ENCODE data around the gene P2RX2.

DNA sequence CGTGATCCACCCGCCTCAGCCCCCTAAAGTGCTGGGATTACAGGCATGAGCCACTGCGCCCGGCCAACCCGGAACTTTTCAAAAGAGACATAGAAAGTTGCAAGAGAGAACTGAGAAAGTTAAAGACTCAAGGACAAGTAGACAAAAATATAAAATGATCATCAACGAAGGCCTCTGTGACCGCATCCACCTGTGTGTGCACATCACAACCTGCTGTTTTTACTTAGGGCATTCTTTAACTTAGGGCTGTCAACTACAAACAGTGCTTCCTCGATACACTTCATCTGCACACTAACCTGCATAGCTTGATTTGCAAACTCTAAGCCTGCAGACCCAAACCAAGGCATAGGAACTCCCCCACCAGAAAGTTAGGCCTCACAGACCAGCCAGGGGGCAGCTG lies 14.8 kb downstream of the P2RX2 start:
- TF ChIP-seq, protein P1, sequence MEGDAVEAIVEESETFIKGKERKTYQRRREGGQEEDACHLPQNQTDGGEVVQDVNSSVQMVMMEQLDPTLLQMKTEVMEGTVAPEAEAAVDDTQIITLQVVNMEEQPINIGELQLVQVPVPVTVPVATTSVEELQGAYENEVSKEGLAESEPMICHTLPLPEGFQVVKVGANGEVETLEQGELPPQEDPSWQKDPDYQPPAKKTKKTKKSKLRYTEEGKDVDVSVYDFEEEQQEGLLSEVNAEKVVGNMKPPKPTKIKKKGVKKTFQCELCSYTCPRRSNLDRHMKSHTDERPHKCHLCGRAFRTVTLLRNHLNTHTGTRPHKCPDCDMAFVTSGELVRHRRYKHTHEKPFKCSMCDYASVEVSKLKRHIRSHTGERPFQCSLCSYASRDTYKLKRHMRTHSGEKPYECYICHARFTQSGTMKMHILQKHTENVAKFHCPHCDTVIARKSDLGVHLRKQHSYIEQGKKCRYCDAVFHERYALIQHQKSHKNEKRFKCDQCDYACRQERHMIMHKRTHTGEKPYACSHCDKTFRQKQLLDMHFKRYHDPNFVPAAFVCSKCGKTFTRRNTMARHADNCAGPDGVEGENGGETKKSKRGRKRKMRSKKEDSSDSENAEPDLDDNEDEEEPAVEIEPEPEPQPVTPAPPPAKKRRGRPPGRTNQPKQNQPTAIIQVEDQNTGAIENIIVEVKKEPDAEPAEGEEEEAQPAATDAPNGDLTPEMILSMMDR (conservative IDR thresholded peaks at IDR 0.05 in 1 of 2, IDR thresholded peaks at IDR 0.05 in 1 of 2; ENCODE audit: low read depth in 1 of 2, low read length in 2 of 2) = no peak
- TF ChIP-seq EZH2 (IDR thresholded peaks at IDR 0.05; ENCODE audit: low read length, missing control alignments) = no peak

Data from fibroblast of lung (primary cell).